Measurements from ENCODE around the gene S100A5. TPM values are rescaled to one million over a fixed set of nuclear protein-coding genes. Genes with fewer than 3 reads are reported as not detected.
"Not testable (repeated sequence)": the region's sequence is repeated elsewhere in the genome, so short reads cannot be mapped to it uniquely, and the experiment has no call there.

Gene S100A5, protein sequence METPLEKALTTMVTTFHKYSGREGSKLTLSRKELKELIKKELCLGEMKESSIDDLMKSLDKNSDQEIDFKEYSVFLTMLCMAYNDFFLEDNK
- total RNA-seq: not detected
- long read RNA-seq, donor 1: 0 reads
- long read RNA-seq, donor 2: 0 reads

DNA sequence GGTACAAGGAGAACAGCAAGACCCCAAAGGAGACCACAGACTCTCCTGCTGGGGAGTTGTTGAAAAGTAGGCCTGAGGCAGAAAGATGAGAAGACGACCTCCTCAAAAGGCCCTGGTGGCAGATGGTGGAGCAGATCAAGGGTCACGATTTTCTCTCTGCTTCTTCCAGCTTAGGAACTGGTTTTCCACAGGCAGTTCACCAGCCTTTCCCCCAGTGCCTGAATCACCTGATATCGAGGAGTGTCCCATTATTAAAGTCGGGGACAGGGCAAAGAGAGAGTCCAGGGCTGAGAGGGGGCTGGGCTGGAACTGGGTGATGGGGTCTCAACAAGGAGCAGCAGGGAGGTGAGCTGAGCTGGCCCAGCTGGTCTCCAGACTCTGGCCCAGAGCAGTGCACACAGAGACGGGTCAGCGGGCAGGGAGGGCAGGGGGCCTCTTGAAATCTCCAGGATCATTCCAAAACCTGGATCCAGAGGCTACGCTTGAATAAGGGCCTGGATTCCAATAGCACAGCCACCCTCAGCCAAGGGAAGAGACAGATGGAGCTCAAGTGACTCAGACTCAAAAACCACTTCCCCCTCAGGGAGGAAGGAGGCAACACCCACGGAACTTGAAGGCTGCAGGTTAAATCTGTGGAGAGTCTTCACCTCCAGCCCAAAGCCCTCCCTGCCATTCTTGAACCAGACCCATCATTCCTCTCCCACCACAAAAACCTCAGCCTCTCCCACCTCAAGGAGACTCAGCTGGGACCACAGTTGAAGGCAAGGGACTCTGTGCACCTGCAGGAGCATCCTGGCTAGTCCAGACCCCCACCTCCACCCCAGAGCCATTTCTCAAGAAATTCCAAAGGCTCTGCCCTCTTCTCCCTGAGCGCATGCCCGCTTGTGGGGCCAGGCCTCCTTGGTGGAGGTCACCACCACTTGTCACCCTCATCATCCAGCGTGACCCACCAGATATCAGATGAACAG, at the start of gene S100A5:
Gene S100A5, minus strand, starts transcription at position 541 of the 968 bp plus-strand sequence. CDS start 743 bp downstream, outside the sequence.
- DNase-seq (ENCODE audit: low spot score): peak; percentile 49
- intact Hi-C loops (cut with DNase I): no loop called here

DNA sequence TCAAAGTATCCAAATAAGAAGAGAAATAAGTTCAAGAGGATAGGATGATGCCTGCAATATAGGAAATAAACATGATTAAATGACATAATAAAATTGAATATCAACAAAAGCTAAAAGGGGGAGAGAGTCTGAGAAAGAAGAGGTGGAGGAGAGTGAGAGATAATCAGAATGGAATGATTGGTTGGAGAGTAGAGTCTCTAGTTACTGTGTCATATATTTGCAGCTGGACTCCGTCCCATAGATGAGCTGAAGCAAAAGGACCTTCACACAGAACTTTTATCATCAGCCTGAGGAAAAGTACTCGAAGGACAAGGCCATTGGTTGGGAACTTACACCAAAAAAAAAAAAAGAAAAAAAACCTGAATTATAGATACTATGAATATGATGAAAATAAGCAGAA, 47.7 kb upstream of the S100A5 start:
- intact Hi-C loops (cut with DNase I): no loop called here
- DNase-seq (ENCODE audit: low spot score): no peak

DNA sequence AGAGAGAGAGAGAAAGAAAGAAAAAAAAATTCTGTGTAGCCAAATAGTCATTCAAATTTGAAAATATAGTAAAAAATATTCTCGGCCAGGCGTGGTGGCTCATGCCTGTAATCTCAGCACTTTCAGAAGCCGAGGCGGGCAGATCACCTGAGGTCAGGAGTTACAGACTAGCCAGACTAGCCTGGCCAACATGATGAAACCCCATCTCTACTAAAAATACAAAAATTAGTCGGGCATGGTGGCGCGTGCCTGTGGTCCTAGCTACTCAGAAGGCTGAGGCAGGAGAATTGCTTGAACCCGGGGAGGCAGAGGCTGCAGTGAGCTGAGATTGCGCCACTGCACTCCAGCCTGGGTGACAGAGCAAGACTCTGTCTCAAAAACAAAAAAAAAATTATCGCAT, 47.3 kb upstream of the S100A5 start:
- intact Hi-C loops (cut with DNase I): not testable (repeated sequence)

DNA sequence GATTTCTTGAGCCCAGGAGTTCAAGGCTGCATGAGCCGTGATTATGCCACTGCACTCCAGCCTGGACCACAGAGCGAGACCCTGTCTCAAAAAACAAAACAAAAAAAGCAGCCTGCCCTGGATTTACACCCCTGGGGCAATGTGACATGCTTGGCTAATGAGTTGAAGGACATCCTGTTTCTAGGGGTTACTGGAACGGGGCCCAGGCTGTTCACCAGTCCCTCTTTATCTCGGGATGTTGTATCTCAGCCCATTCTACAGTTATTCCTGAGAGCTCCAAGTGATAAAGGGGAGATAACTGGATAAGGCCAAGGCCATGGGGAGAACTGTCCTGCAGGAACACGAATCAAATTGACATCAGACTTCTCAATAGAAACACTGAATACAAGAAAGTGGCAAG, 46.6 kb upstream of the S100A5 start:
- peak; percentile 5 for DNase-seq (ENCODE audit: low spot score)
- intact Hi-C loops (cut with DNase I): no loop called here

More for the DNA sequence above, 47.3 kb upstream of the S100A5 start:
- DNase-seq (ENCODE audit: low spot score): peak; percentile 32

DNA sequence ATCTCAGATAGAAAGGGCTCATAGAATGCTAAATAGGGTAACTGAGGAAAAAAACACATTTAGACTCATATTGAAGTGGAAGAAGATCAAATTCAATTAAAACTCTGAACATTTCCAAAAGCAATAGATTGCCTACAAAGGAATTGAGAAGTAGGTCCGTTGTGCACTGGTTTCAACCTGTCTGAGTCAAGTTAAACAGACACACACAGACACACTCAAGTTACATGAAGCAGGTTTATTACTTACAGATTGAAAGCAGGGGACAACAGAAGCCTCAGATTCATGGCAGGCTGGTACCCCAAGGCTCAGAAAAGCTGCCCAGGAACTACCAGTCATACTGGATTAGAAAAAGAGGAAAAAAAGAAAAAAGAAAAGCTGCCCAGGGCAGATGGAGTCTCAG, 45.6 kb upstream of the S100A5 start:
- intact Hi-C loops (cut with DNase I): no loop called here
- peak; percentile 29 for DNase-seq (ENCODE audit: low spot score)

DNA sequence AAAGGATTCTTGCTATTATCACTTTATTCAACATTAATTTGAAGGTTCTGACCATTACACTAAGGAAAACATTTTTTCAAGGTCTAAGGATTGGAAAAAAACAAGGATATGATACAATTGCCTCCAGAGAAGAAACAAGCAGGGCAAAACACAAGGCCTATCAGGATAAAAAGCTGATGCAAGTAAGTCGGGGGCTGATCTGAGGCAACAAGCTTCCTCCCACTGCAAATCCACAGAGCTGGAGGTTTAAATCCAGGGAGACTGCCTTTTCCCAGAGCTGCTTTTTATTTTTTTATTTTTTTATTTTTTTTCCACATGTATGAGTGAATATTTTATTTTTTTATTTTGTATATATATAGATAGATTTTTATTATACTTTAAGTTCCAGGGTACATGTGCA, 44.3 kb upstream of the S100A5 start:
- DNase-seq (ENCODE audit: low spot score): no peak
- intact Hi-C loops (cut with DNase I): no loop called here

DNA sequence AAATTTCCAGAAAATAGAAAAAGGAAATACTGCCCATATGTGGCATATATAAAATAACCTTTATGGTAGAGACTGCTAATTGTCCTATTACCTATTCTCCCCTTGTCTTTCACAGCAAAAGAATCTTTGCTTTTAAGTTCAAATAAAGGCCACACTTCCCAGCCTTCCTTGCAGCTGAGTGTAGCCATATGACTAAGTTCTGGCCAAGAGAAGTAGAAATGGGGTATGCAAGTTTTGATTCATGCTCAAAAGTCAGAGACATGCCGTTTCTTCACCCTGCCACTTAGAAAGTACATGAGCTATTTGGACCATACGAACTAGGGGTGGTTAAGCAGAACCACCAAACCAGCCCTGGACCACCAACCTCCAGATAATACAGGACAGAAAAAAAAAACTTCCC, 43.2 kb upstream of the S100A5 start:
- no peak for DNase-seq (ENCODE audit: low spot score)
- intact Hi-C loops (cut with DNase I): no loop called here

DNA sequence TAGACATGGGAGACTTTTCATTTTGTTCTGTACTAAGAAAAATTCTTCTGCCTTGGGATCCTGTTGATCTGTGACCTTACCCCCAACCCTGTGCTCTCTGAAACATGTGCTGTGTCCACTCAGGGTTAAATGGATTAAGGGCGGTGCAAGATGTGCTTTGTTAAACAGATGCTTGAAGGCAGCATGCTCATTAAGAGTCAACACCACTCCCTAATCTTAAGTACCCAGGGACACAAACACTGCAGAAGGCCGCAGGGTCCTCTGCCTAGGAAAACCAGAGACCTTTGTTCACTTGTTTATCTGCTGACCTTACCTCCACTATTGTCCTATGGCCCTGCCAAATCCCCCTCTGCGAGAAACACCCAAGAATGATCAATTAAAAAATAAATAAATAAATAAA, 42.8 kb upstream of the S100A5 start:
- intact Hi-C loops (cut with DNase I); DNase-seq (ENCODE audit: low spot score): not testable (repeated sequence)

DNA sequence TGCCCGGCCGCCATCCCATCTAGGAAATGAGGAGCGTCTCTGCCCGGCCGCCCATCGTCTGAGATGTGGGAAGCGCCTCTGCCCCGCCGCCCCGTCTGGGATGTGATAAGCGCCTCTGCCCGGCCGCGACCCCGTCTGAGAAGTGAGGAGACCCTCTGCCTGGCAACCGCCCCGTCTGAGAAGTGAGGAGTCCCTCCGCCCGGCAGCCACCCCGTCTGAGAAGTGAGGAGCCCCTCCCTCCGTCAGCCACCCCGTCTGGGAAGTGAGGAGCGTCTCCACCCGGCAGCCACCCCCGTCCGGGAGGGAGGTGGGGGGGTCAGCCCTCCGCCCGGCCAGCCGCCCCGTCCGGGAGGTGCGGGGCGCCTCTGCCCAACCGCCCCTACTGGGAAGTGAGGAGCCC, 42.1 kb upstream of the S100A5 start:
- intact Hi-C loops (cut with DNase I): not testable (repeated sequence)
- peak; percentile 51 for DNase-seq (ENCODE audit: low spot score)

DNA sequence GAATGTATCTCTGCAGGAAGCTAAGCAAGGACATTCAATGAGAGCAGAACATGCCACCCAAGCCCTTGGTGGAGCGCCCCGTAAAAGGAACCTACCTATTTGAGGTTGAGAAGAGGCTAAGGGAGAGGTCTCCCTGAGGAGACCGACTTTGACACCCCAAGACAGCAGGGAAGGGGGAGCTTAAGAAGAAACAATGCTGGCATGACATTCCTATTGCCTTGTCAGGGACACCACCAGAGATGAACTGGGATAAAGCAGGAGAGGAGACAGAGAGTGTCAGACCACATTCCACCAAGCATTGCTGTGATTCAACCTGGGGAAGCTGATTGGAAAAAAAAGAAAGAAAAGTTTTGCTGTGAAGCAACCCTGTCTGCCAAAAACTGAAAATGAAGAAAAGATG, 38.2 kb upstream of the S100A5 start:
- peak; percentile 10 for DNase-seq (ENCODE audit: low spot score)
- intact Hi-C loops (cut with DNase I): no loop called here

DNA sequence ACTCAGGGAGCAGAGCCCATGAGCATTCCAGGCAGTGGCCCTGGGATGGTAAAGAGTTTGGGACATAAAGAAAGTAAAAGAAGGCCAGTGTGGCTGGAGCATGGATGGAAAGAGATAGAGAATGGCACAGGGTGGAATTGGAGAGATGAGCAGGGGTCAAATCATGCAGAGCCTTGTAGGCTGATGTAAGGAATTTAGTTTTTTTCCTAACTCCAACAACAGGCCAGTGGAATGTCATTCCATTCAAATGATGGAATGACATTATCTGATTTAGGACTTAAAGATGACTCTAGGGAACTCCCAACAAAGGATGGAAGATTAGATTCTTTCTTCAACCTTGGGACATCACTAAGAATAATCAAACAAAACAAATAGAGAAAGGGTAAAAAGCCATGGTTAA, 37.8 kb upstream of the S100A5 start:
- DNase-seq (ENCODE audit: low spot score): no peak
- intact Hi-C loops (cut with DNase I): no loop called here

DNA sequence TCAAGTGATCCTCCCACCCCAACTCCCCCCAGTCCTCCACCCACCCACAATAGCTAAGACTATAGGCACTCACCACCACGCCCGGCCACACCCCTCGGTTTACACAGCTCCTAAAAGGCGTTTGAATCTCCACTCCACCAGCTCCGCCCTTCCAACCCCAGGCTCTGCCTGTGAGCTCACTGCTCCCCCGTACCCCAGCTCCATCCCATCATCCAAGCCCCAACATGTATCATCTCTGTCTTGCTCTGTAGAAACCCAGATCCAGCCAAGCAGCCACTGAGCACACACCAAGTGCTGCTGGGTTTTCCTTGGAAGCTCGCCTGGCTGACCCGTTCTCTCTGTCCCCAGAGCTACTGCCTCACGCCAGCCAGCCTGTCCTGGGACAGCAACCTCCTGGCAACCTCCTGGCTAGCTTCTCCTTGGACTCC, 36.9 kb upstream of the S100A5 start:
- DNase-seq (ENCODE audit: low spot score): peak; percentile 85
- intact Hi-C loops (cut with DNase I): no loop called here

DNA sequence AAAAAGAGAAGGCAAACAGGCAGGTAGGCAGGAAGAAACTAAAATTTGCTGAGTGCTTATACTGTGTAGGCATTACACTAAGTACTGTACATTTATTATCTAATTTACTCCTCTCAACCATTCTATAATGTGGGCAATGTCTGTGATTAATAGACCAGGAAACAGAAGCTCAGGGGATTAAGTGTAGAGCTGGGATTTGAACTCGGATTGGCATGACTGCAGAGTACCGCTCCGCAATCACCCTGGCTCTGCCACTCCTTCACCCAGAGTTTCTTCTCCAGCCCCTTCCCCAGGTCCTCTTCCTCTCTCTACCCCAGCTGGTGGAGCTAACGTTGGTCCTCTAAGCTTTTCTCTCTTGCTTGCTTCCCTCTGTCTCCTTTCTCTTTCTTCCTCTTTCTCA, 36.4 kb upstream of the S100A5 start:
- DNase-seq (ENCODE audit: low spot score): no peak
- intact Hi-C loops (cut with DNase I): no loop called here

DNA sequence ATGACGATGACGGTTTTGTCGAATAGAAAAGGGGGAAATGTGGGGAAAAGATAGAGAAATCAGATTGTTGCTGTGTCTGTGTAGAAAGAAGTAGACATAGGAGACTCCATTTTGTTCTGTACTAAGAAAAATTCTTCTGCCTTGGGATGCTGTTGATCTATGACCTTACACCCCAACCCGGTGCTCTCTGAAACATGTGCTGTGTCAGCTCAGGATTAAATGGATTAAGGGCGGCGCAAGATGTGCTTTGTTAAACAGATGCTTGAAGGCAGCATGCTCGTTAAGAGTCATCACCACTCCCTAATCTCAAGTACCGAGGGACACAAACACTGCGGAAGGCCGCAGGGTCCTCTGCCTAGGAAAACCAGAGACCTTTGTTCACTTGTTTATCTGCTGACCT, 34.8 kb upstream of the S100A5 start:
- DNase-seq (ENCODE audit: low spot score): peak; percentile 4
- intact Hi-C loops (cut with DNase I): not testable (repeated sequence)

DNA sequence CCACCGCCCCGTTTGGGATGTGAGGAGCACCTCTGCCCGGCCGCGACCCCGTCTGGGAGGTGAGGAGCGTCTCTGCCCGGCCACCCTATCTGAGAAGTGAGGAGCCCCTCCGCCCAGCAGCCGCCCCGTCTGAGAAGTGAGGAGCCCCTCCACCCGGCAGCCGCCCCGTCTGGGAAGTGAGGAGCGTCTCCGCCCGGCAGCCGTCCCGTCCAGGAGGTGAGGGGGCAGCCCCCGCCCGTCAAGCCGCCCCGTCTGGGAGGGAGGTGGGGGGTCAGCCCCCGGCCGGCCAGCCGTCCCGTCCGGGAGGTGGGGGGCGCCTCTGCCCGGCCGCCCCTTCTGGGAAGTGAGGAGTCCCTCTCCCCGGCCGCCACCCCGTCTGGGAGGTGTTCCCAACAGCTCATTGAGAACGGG, 34.4 kb upstream of the S100A5 start:
- intact Hi-C loops (cut with DNase I): not testable (repeated sequence)
- DNase-seq (ENCODE audit: low spot score): peak; percentile 69

DNA sequence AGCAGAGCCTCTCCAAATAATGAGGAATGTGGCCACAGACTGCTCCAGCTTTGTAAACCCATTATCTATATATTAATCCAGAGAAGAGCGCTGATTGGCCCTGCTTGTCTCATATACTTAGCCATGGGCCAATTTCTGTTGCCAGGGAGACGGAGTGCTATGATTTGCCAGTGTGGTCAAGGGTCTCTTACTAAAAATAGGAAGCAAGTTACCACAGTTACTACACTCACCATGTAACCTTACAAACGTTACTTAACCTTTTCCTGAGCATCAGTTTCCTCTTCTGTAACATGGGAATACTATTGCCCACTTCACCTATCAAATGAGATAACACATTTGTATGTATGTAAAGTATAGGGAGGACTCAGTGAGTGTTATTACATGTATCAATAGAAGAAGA, 32.6 kb upstream of the S100A5 start:
- intact Hi-C loops (cut with DNase I): loop anchor here (5.0 kb wide), 3 partner anchors 44 to 221 kb away; partner anchors contain the start of gene S100A14 (in 1 of the 2)
- DNase-seq (ENCODE audit: low spot score): peak; percentile 4

DNA sequence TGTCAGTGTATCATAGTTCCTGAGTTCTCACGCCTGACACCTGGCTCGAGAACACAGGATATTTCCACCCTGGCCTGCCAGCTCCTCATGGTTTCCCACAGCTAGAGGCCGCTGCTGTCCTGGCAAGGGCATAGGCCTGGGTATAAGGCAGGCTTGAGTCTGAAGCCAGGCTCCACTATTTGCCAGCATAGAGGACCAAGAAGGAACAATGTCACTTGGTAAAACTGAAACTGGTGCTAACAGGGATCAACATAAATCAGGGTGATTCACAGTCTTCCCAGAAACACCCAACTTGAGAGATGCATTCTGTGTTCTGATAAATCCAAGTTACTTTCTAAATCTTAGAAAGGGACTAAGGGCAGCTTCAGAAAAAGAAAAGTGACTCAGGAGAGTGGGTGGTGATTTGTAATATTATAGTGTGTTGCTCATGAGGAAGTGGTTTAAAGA, 31.9 kb upstream of the S100A5 start:
- intact Hi-C loops (cut with DNase I): loop anchor here (5.0 kb wide), 3 partner anchors 45 to 220 kb away; partner anchors contain the start of gene S100A14 (in 1 of the 2)
- DNase-seq (ENCODE audit: low spot score): peak; percentile 92

DNA sequence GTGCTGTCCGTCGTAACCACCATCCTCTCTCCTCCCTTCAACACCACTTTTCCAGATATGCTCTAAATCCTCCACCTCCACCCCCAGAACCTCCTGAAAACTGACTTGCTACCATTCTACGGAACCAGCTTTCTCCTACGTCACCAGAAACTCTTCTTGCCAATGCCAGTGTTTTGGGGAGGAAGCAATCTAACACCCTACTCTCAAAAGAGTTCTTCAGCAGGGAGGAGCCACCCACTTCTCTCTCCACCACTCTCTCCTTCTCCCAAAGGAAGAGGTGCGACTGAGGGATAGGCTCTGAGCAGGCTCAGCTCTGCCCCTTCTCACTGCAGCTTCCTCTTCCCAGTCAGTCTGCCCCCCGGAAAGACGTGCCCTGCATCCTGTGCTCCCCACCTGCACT, 31.0 kb upstream of the S100A5 start:
- intact Hi-C loops (cut with DNase I): loop anchor here (5.0 kb wide), 3 partner anchors 46 to 219 kb away; partner anchors contain the start of gene S100A14 (in 1 of the 2)
- peak; percentile 45 for DNase-seq (ENCODE audit: low spot score)

DNA sequence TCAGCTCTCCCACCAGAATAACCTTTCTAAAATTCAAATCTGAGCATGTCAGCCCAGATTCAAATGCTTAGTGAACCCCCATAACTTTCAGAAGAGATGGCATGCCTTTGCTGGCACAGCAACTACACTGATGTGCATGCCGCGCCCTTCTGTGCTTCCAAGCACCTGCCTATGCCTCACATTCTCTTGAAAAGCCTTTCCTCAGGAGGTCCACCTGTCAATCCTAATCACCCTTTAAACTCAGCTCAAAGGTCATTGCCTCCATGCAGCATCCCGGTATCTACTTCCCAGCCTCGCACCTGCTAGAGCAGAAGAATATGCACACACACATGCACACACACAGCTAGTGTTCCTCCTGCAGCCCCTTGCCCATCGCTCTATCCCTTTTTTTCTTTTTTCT, 30.1 kb upstream of the S100A5 start:
- DNase-seq (ENCODE audit: low spot score): peak; percentile 10
- intact Hi-C loops (cut with DNase I): loop anchor here (5.0 kb wide), 3 partner anchors 46 to 219 kb away; partner anchors contain the start of gene S100A14 (in 1 of the 2)

DNA sequence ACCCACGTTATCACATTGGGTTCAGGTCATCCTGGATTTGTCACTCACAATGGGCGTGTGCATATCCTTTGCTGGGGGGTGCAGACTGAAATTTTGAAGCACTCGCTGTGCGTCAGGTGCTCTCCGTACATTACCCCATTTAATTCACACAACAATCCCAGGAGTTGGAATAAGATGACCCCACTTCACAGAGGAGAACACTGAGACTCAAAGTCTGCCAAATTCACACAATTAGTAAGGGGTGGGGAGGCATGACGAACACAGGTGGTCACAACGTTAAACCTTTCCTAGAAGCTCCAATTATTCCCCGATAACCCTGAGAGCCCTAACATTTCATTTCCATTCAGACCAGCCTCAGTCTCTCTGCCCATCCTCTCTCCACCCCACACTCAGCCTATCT, 28.7 kb upstream of the S100A5 start:
- intact Hi-C loops (cut with DNase I): loop anchor here (2.0 to 10.0 kb wide), 3 partner anchors 37 to 59 kb away; no protein-coding TSS in a partner anchor
- no peak for DNase-seq (ENCODE audit: low spot score)
